Astrocyte (in vitro differentiated cells and primary cell): ENCODE measurements around the gene RGS21. TPM values are rescaled to one million over a fixed set of nuclear protein-coding genes. Genes with fewer than 3 reads are reported as not detected.

Experiments
- DNase-seq: peaks from one replicate; pipeline ENCODE4 v3.0.0-alpha.2; 2010; ENCODE audit warnings: low read depth
- FAIRE-seq: peaks from 2 replicates; lab custom pipeline; 2011; peaks lifted over from hg19 to GRCh38; lab: Jason Lieb, UNC
- H2AFZ ChIP-seq: 2 replicates; pipeline ENCODE4 v1.6.0; 2012; ENCODE audit warnings: low read depth, low read length, inconsistent platforms
- H3K27ac ChIP-seq: 2 replicates; pipeline ENCODE4 v1.5.1; 2011; ENCODE audit warnings: low read depth, low read length, inconsistent platforms
- H3K27me3 ChIP-seq: 2 replicates; pipeline ENCODE4 v1.6.0; 2011; ENCODE audit warnings: low read length, inconsistent platforms; ENCODE audit not compliant: insufficient read depth
- H3K36me3 ChIP-seq: 2 replicates; pipeline ENCODE4 v1.5.1; 2011; ENCODE audit warnings: low read length, inconsistent platforms; ENCODE audit not compliant: insufficient read depth
- H3K4me1 ChIP-seq: 2 replicates; pipeline ENCODE4 v1.5.1; 2011; ENCODE audit warnings: low read length, inconsistent platforms; ENCODE audit not compliant: insufficient read depth
- H3K4me2 ChIP-seq: 2 replicates; pipeline ENCODE4 v1.6.0; 2012; ENCODE audit warnings: low read length, inconsistent platforms
- H3K4me3 ChIP-seq: 2 replicates; pipeline ENCODE4 v1.5.1; 2011; ENCODE audit warnings: low read depth, mild to moderate bottlenecking, low read length, inconsistent platforms; ENCODE audit not compliant: insufficient read depth
- H3K79me2 ChIP-seq: 2 replicates; pipeline ENCODE4 v1.6.0; 2012; ENCODE audit warnings: mild to moderate bottlenecking, low read length, inconsistent platforms; ENCODE audit not compliant: insufficient read depth
- H3K9ac ChIP-seq: 2 replicates; pipeline ENCODE4 v1.6.0; 2012; ENCODE audit warnings: mild to moderate bottlenecking, low read length, inconsistent platforms
- H3K9me3 ChIP-seq: 2 replicates; pipeline ENCODE4 v1.5.1; 2012; ENCODE audit warnings: low read depth, mild to moderate bottlenecking, low read length, inconsistent platforms; ENCODE audit not compliant: insufficient read depth
- H4K20me1 ChIP-seq: 2 replicates; pipeline ENCODE4 v1.6.0; 2012; ENCODE audit warnings: low read length, inconsistent platforms; ENCODE audit not compliant: insufficient read depth
- H3K27ac Mint-ChIP-seq: one replicate; pipeline ENCODE4 v1.8.0; 2021; ENCODE audit warnings: mild to moderate bottlenecking, mixed read lengths; ENCODE audit not compliant: unreplicated experiment
- H3K27me3 Mint-ChIP-seq: one replicate; pipeline ENCODE4 v1.8.0; 2021; ENCODE audit warnings: low read depth, mixed read lengths; ENCODE audit not compliant: unreplicated experiment
- H3K36me3 Mint-ChIP-seq: one replicate; pipeline ENCODE4 v1.8.0; 2021; ENCODE audit warnings: low read depth, mixed read lengths; ENCODE audit not compliant: unreplicated experiment
- H3K4me1 Mint-ChIP-seq: one replicate; pipeline ENCODE4 v1.8.0; 2021; ENCODE audit warnings: low read depth, mixed read lengths; ENCODE audit not compliant: unreplicated experiment
- H3K4me3 Mint-ChIP-seq: one replicate; pipeline ENCODE4 v1.8.0; 2021; ENCODE audit warnings: mild to moderate bottlenecking, moderate library complexity, mixed read lengths; ENCODE audit not compliant: unreplicated experiment
- H3K9me3 Mint-ChIP-seq: one replicate; pipeline ENCODE4 v1.8.0; 2021; ENCODE audit warnings: mild to moderate bottlenecking, mixed read lengths; ENCODE audit not compliant: unreplicated experiment
- CTCF ChIP-seq: IDR thresholded peaks from 2 replicates; pipeline ENCODE4 v1.5.1; 2011; ENCODE audit warnings: low read depth, mild to moderate bottlenecking, inconsistent platforms, low read length, moderate library complexity; ENCODE audit not compliant: insufficient read depth
- EZH2 ChIP-seq: IDR thresholded peaks from 2 replicates; pipeline ENCODE4 v1.6.1; 2012; ENCODE audit warnings: mild to moderate bottlenecking, low read length, inconsistent platforms; ENCODE audit not compliant: insufficient read depth
- total RNA-seq: library from RNA; stranded (reverse); gene quantifications from 2 replicates; pipeline ENCODE4 v1.2.1, GENCODE V29; 2021

The RGS21 gene
- total RNA-seq, 1 donor from 2014 or later, result not detected

- no peak overlapping the region for H2AFZ ChIP-seq
- H3K27me3 ChIP-seq, result no peaks in the 10 kb centered on the region
- H3K4me1 ChIP-seq, result no peaks in the 10 kb centered on the region
- DNase-seq, result no peak
- H3K27me3 Mint-ChIP-seq, result no peaks in the 10 kb centered on the region
- TF ChIP-seq EZH2 (no peak), CTCF (no peak)
- no peaks in the 10 kb centered on the region for H3K4me1 Mint-ChIP-seq
- H3K9me3 ChIP-seq, result no peaks in the 10 kb centered on the region
- H3K4me3 Mint-ChIP-seq, result no peak overlapping the region
- no peak overlapping the region for H3K4me2 ChIP-seq
- H3K79me2 ChIP-seq, result no peaks in the 10 kb centered on the region
- no peak overlapping the region for H3K27ac Mint-ChIP-seq
- no peaks in the 10 kb centered on the region for H3K36me3 ChIP-seq
- H4K20me1 ChIP-seq, result no peaks in the 10 kb centered on the region
- no peak for FAIRE-seq
- no peaks in the 10 kb centered on the region for H3K36me3 Mint-ChIP-seq
- no peak overlapping the region for H3K4me3 ChIP-seq
- H3K27ac ChIP-seq, result no peak overlapping the region
- no peaks in the 10 kb centered on the region for H3K9me3 Mint-ChIP-seq
- no peak overlapping the region for H3K9ac ChIP-seq
These were observed 90.4 kb downstream of the RGS21 start for GRCh38 chr1:192407206-192407605.

Other genes with a start within 250 kb of the RGS21 start
- gene RGS18, start 158.5 kb upstream of the RGS21 start, total RNA-seq, result not detected in 2 replicates